GM18520 (cell line): ENCODE measurements around the gene EIF4B.
"Not testable (repeated sequence)": the region's sequence is repeated elsewhere in the genome, so short reads cannot be mapped to it uniquely, and the experiment has no call there.

Source experiments
- ATAC-seq: cut with Tn5 transposase; IDR thresholded peaks from one replicate; pipeline ENCODE4 v1.9.1; 2021; ENCODE audit not compliant: unreplicated experiment

EIF4B gene

GRCh38 chr12:52992699-52993557 lies 13.3 kb upstream of the EIF4B start:
- no peak for ATAC-seq

- ATAC-seq, result no peak
These were observed 12.7 kb upstream of the EIF4B start for GRCh38 chr12:52993558-52993869.

- ATAC-seq, result no peak
These were observed 2.1 kb upstream of the EIF4B start for GRCh38 chr12:53004178-53004577.

- ATAC-seq, result no peak
These were observed 1.7 kb upstream of the EIF4B start for GRCh38 chr12:53004582-53004981.

GRCh38 chr12:53005215-53005985 lies 856 bp upstream of the EIF4B start:
- ATAC-seq, result no peak

- ATAC-seq, result no peak
These were observed 604 bp downstream of the EIF4B start for GRCh38 chr12:53006810-53007309.

- no peak for ATAC-seq
These were observed 1.1 kb downstream of the EIF4B start for GRCh38 chr12:53007343-53007742.

GRCh38 chr12:53008760-53009159 lies 2.5 kb downstream of the EIF4B start:
- ATAC-seq, result not testable (repeated sequence)

GRCh38 chr12:53010955-53011354 lies 4.7 kb downstream of the EIF4B start:
- no peak for ATAC-seq

GRCh38 chr12:53011889-53012288 lies 5.6 kb downstream of the EIF4B start:
- ATAC-seq, result no peak

GRCh38 chr12:53012928-53013327 lies 6.7 kb downstream of the EIF4B start:
- ATAC-seq, result no peak

- no peak for ATAC-seq
These were observed 8.5 kb downstream of the EIF4B start for GRCh38 chr12:53014709-53015108.

GRCh38 chr12:53025250-53025649 lies 19.0 kb downstream of the EIF4B start:
- no peak for ATAC-seq

GRCh38 chr12:53027014-53027413 lies 20.8 kb downstream of the EIF4B start:
- not testable (repeated sequence) for ATAC-seq

- no peak for ATAC-seq
These were observed 25.4 kb downstream of the EIF4B start for GRCh38 chr12:53031616-53032015.

GRCh38 chr12:53033832-53034231 lies 27.6 kb downstream of the EIF4B start:
- not testable (repeated sequence) for ATAC-seq

GRCh38 chr12:53034459-53034858 lies 28.2 kb downstream of the EIF4B start:
- ATAC-seq, result no peak

- ATAC-seq, result no peak
These were observed 30.5 kb downstream of the EIF4B start for GRCh38 chr12:53036802-53037201.

GRCh38 chr12:53039851-53040250 lies 33.6 kb downstream of the EIF4B start:
- ATAC-seq, result no peak

GRCh38 chr12:53042607-53043454 lies 36.6 kb downstream of the EIF4B start:
- ATAC-seq, result no peak

- ATAC-seq, result no peak
These were observed 37.9 kb downstream of the EIF4B start for GRCh38 chr12:53044052-53044581.
